DMS53 (cell line): ENCODE results near the gene ARNT2.
"Not testable (repeated sequence)": the region's sequence is repeated elsewhere in the genome, so short reads cannot be mapped to it uniquely, and the experiment has no call there.

ENCODE experiments used
- DNase-seq: peaks from one replicate; lab custom pipeline; 2025; lab: John Stamatoyannopoulos, UW

The ARNT2 gene

DNA sequence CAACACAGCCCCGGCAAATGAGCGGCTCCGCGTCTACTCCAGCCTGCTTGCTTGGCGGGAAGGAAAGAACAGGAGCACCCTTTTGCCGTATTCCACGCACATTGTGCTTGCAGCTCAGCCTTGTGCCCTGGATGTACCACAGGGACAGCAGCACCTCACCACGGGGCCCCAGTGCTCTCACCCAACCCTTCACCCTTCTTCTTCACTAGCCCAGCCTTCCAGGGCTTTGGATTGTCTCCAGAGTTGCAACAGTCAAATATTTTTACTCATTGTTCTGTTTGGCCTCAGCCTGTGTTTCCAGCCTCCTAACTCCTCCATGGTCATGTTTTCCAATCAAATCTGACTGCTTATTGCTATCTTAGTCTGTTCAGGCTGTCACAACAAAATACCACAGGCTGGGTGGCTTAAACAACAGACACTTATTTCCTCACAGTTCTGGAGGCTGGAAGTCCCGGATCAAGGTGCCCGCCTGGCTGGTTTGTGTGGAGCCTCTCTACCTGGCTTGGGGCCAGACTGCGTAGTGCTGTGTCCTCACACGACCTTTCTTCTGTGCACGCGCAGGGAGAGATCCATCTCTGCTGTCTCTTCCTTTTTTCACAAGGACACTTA is 211.7 kb downstream of the ARNT2 start:
- peak; percentile 80 for DNase-seq

DNA sequence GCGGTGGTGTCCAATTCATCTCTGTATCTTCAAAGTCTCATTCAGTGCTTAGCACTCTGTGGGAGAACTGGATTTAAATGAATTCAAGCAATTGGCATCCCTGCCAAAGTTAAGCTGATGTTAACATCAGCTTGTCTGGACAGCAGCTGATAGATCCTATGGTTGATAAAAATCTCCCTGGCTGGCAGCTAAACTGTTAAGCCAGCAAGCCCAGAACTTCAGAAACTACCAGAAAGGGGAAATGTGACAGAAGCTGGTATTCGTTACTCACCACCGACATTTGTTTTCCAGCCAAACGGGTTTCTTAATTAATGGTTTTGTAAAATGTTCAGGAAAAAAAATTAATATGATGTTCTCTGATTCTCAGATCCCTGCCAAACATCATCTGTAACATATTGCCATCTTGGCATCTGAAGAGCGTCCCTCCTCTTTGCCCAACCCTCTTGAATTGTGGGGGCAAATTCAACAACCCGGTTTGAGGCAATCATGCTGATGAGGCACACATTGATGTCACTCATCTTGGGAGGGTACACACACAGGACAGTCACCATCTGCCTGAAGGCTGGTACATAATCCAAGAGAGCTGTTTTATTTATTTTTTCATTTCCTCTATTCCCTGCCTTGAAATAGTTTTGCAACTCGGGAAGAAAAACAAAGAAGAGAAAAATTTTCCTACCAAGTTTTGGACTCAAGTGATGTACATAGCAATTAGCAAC is 214.7 kb downstream of the ARNT2 start:
- no peak for DNase-seq

DNA sequence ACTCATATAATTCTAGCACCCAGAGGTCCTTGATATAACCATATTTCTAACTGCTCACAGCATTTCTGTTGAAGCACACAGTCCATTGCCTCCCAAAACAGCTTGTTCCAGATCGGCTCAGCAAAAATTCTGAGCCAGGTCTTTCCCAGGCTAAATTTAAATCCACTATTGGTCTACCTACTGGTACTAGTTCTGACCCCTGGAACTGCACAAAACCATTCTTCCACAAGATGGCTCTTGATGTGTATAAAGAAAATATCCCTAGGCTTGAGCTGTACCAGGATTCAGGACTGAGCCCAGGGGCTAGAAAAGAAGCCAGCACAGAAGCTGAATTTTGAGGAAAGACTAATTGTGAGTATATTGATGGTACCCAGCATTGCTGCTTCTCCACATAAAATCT is 215.5 kb downstream of the ARNT2 start:
- peak; percentile 53 for DNase-seq

DNA sequence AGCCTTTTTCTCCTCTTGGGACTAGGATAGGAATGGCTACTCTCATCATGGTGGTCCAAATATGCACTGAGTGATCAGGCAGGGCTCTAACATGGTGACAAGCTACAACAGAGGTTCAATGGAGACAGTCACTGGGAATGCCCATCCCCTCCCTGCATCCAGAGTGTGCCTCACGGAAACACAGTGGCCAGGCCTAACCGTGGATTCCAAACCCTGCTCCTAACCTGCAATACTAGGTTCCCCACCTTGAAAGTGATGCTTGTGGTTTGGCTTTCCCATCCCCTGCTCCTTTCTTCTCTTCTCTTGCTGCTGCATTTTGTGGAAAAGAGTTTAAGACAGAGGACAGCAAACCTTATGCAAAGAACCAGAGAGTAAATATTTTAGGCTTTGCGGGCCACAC is 216.0 kb downstream of the ARNT2 start:
- DNase-seq, result no peak

DNA sequence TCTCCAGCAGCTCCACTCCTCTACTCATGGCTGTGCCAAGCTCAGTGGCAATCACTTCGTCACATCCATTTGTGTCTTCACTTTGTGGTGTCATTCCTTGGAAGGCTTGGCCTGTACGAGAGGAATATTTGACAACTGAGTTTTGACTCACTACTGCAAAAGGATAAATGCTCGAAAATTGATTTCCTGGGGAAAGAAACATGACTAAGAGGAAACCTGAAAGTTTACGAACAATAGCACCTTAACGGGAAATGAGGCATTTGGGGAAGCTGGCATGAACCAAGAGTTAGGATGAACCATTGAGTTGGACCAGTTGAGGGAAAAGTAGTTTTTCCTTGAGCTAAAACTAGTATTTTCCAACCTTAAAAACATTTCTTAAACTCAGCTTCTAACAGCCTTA is 216.7 kb downstream of the ARNT2 start:
- DNase-seq, result no peak

DNA sequence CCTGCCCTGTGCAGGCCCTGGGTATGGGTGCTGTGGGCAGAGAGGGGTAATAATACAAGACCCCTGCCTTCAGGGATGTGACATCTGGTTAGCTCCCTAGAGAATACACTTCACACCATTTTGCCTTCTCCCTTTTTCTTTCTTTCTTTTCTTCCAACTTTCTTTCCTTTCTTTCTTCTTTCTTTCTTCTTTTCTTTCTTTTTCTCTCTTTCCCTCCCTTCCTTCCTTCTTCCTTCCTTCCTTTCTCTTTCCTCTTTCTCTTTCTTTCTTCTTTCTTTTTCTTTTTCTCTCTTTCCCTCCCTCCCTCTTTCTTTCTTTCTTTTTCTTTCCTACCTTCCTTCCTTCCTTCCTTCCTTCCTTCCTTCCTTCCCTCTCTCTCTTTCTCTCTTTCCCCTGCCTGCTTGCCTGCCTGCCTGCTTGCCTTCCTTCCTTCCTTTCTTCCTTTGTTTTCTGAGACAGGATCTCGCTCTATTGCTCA is 222.5 kb downstream of the ARNT2 start:
- DNase-seq, result no peak

DNA sequence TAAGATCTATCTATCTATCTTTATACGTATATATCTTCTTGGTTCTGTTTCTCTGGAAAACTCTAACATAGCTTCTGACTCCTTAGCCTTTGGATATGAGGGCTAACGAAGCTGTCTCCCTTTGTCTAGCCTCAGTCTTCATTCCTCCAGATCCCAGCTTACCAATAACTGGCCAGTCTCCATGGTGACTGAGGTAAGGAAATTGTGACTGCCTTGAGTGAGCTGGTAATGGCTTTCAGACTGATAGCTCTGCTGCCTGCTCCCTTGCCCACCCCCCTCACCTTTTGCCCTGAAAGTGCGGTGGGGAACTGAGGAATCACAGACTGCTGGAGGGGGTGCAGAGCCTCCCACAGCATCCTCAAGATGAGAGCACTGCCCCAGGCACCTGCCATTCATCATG is 225.2 kb downstream of the ARNT2 start:
- no peak for DNase-seq

DNA sequence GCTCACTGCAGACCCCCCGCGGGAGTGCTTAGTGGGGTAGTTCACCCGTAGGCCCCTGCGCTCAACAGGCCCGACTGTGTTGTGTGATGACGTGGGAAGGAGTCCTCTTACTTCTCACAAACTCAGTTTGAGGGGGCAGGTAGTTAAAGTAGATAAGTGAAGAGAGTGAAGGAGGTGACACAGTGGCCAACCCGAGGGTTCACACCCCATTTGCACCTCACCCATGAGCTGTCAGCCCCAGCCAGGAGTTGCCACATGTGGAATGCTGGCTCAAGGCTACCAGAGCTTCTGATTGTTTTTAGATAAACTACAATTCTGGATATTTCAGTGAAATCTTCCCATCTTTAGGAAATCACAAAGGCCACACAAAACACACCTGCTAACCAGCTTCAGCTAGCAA is 226.8 kb downstream of the ARNT2 start:
- no peak for DNase-seq

DNA sequence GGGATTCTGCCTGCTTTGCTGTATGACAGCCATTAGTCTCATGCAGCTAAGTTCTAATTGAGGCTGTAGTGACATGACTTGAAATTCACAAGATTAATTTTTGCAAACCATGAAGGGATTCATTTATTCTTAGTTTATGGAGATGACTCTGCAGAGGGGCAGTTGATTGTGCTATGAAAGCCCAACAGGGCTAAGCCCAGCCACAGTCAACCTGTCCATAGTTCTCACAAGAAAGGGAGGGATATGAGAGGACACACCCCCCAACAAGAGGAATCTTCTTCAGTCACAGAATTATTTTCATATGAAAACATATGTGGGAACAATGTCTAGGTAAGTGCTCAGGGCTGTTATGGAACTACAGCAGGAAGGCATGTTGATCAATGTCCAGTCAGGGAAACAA is 229.0 kb downstream of the ARNT2 start:
- DNase-seq, result no peak

DNA sequence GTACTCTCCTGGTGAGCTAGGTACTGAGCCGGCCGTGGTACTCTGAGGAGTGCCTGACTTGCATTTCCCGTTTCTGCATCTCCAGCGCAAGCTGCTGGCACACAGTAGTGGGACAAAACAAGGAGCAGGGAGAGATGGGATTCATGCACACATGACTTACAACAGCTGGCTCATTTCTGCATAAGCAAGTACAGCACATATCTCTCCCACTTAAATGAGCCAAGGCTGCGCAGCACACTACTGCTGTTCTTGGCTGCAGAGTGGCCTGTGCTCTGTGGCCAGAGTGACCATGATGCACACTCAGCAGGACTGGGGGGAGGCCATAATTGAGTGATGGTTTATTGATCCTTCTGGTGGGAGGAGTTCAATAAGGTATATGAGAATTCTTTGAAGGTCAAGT is 231.8 kb downstream of the ARNT2 start:
- no peak for DNase-seq

DNA sequence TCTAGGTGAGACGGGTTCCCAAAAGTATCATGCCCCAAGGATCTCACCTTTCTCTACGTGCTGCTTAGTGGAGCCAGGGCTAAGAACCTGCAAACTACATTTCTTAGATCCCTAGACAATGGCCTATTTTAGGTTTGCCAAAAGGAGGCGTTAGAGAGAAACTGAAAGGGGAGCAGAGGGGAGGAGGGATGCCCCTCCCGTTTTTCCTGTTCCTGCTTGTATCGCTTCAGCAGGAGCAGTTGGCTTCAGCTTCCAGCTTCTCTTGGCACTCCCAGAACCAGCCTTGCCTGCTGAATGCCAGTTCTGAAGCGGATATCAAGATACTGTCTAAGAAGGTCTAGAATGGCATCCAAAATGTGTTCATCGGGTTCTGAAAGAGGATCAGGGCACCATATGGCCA is 232.5 kb downstream of the ARNT2 start:
- DNase-seq, result no peak

DNA sequence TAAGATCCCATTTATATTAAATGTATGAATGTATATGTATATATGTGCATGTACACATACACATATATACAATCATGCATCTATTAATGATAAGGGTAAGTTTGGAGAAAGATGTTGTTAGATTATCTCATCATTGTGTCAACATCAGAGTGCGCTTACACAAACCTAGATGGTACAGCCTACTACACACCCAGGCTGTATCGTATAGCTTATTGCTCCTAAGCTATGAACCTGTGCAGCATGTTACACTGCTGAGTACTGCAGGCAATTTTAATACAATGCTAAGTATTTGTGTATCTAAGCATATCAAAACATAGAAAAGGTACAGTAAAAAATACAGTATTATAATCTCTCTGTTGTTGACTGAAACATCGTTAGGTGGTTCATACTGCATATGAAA is 233.6 kb downstream of the ARNT2 start:
- DNase-seq, result no peak

DNA sequence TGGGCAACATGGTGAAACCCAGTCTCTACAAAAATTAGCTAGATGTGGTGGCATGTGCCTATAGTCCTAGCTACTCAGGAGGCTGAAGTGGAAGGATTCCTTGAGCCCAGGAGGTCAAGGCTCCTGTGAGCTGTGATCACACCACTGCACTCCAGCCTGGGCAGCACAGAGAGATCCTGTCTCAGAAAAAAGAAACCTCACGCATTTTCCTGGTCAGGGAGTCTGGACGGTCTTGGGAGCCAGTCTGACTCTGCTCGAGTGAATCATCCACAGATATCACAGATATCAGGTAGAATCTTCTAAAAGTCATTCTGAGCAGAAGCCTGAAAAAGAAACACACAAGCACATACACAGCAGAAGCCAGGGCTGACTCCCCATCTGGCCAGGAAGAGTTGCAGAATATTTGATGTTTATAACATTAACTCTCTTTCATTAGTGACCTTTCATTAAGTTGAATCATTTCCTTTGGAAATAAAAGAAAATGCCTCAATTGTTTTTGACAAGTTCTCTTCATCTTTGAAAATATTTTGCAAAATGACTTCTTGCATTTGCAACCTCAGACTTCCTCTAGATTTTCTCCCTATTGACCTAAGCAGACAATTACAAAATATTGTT is 234.5 kb downstream of the ARNT2 start:
- no peak for DNase-seq

DNA sequence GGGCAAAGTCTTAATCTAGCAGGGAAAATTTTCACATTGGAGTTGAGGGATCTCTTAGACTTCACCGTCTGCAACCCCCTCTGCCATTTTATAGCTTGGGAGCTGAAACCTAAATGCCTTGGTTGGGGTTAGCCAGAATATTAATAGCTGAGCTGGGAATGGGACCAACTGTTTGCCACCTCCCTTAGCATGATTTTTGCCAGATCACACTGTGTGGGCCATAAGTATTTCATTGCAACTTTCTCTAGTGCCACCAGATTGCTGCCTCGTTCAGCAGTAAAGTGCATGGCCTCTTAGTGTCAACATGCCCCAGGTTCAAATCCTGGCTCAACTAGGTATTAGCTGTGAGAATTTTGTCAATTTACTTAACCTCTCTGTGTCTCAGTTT is 235.0 kb downstream of the ARNT2 start:
- DNase-seq, result no peak

DNA sequence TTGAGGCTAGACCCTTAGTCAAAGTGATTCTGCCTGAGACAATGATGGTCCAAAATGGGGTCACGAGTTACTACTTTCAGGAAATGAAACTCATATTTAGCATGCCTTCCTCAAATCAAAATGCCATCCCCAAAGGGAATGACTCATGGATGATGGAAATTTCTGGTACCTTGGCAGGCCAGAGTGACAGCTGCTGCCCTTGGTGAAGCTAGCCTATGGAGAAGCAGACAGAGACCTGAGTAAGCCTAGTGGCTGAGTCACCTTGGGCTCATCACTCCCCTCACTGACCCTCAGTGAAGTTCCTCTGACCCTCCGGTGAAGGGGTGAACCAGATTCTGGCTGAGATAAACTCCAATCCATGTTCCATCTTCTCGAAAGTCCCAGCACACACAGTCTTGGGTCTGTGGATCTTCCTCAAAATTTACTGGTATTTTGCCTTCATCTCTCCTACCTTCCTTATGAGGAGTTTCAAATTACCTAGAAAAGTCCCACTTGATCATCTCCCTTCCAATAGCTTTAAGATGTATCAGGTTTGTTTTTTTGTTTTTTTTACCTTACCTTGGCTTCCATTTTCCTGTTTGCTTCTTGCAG is 236.4 kb downstream of the ARNT2 start:
- no peak for DNase-seq

DNA sequence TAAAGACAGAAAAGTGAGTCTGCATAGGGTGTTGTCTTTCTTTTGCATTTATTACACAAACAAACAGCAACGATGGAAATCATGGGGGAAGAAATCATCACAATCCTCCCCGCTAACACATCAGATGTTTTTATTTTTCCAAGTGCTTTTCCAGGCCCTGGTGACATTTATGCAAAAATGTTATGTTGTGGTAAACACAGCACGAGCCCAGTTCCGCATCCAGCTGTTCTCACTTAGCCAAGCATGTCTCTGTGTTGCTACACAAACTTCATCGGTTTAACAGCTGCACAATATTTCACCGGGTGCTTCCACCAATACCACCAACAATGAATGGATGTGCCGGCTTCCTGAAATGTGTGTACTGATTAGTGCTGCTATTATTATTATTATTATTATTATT is 237.2 kb downstream of the ARNT2 start:
- DNase-seq, result no peak

DNA sequence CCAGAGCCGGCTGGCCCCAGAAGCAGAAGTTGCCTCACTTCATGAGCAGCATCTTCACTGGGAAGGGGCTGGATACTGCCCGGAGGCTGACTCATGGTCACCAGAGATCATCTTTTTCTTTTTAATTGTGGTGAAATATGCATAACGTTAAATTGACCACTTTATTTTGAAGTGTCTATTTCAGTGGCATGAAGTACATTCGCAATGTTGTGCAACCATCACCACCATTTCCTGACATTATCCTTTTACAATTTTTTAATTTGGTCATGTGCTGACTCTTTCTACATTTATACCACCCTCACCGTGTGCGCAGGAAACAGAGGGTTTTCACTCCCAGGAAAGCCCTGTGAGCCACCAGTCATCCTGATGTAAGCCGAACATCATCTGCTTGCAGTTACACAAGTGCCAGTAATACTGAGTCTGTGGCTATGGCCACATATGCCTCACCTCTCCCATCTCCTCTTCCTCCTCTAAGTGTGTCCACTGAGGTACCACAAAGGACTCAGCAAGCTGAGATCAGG is 239.3 kb downstream of the ARNT2 start:
- no peak for DNase-seq

DNA sequence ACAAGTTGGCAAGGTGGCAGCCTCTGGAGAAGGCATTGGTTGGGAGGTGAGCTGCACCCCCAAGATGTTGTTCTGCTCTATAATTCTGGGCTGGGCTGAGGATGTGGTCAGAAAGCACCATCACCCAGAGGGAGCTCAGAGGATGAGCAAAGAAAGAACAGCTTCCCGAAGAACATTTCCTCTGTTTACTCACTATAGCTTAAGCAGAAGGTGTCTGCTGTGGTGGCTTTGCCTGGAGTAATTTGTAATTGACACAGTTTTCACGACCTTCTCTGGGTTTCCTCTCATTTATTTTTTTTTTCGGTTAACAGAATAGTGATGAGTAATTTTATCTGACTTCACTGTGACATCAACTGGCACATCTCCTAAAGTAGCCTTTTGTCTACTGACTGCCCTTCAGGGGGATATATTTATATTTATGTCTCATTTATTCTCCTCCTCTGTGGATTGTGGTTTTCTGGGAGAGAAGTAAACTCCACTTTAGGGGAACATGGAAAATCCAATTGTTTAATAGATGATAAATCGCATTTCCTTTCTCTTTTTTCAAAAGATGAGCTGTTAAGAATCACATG is 241.4 kb downstream of the ARNT2 start:
- no peak for DNase-seq

DNA sequence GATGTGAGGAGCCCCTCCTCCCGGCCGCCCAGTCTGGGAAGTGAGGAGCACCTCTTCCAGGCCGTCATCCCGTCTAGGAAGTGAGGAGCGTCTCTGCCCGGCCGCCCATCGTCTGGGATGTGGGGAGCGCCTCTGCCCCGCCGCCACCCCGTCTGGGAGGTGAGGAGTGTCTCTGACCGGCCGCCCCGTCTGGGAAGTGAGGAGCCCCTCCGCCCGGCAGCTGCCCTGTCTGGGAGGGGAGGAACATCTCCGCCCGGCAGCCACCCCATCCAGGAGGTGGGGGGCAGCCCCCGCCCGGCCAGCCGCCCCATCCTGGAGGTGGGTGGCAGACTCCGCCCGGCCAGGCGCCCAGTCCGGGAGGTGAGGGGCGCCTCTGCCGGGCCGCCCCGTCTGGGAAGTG is 243.2 kb downstream of the ARNT2 start:
- not testable (repeated sequence) for DNase-seq
